Measurements from ENCODE around the gene RIN3. TPM values are rescaled to one million over a fixed set of nuclear protein-coding genes. Genes with fewer than 3 reads are reported as not detected.

RIN3 gene
- total and polyA plus RNA-seq, 2 of the 4 experiments (the other 2 are of a cell fraction): 2.5 to 11.1 TPM

DNA sequence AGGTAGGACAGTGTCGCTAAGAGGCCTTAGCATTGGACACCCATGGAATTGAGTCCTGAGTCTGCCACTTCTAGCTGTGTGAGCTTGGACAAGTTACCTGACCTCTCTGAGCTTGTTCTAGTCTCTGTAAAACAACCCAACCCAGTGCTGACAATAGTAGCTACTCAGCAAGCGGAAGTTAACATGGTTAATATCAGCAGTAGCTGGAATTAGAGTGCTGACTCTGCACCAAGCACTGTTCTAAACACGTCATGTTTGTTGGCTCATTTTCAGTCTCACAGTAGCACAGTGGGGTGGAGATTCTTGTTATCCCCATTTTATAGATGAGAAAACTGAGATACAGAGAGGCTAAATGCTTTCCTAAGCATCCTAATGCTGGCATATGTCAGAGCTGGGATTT is 47.5 kb upstream of the RIN3 start:
- dilution Hi-C loops (cut with HindIII; ENCODE audit: low sequenced_read_pairs, unreplicated experiment) (no loop called here), in situ Hi-C loops (cut with MboI; ENCODE audit: low sequenced_read_pairs) (no loop called here), intact Hi-C loops (cut with micrococcal nuclease) (no loop called here)
- no peak overlapping the region for H3K27ac ChIP-seq (ENCODE audit: insufficient read depth, low read length)
- no peak overlapping the region for H3K23ac ChIP-seq (ENCODE audit: low read depth, low read length)
- no peaks in the 10 kb centered on the region for H3K27me3 ChIP-seq (ENCODE audit: control insufficient read depth, insufficient read depth, low read length)
- H4K91ac ChIP-seq (ENCODE audit: insufficient read depth, low read depth, low read length): no peak overlapping the region
- no peak overlapping the region for H2BK120ac ChIP-seq (ENCODE audit: low read depth, low read length)
- H3K79me1 ChIP-seq (ENCODE audit: low read depth in 1 of 2, low read length in 2 of 2): no peaks in the 10 kb centered on the region
- H2BK5ac ChIP-seq (ENCODE audit: low read depth, low read length, poor library complexity, severe bottlenecking): no peak overlapping the region
- no peak overlapping the region for H3K18ac ChIP-seq (ENCODE audit: low read depth, low read length)
- H4K5ac ChIP-seq (ENCODE audit: low read depth, low read length): no peak overlapping the region
- peaks cover 2% of the 10 kb centered on the region; the same call in 1 of the 2 replicates for H3K9me3 ChIP-seq (ENCODE audit: control insufficient read depth, insufficient read depth, low read length)
- no peak overlapping the region for H3K4me2 ChIP-seq (ENCODE audit: low read depth, low read length)
- ChIA-PET CTCF (no interaction called here), POLR2A (ENCODE audit: unreplicated experiment) (no interaction called here)
- TF ChIP-seq, protein P1, sequence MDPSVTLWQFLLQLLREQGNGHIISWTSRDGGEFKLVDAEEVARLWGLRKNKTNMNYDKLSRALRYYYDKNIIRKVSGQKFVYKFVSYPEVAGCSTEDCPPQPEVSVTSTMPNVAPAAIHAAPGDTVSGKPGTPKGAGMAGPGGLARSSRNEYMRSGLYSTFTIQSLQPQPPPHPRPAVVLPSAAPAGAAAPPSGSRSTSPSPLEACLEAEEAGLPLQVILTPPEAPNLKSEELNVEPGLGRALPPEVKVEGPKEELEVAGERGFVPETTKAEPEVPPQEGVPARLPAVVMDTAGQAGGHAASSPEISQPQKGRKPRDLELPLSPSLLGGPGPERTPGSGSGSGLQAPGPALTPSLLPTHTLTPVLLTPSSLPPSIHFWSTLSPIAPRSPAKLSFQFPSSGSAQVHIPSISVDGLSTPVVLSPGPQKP (IDR thresholded peaks at IDR 0.05; ENCODE audit: borderline replicate concordance, low read depth, low read length): no peak
- no peak for TF ChIP-seq CHD1 (IDR thresholded peaks at IDR 0.05; ENCODE audit: low read depth, low read length)
- TF ChIP-seq MXI1 (IDR thresholded peaks at IDR 0.05; ENCODE audit: borderline replicate concordance, low read depth, low read length): no peak
- TF ChIP-seq CEBPB (IDR thresholded peaks at IDR 0.05; ENCODE audit: low read depth, low read length): no peak
- TF ChIP-seq, protein P2, sequence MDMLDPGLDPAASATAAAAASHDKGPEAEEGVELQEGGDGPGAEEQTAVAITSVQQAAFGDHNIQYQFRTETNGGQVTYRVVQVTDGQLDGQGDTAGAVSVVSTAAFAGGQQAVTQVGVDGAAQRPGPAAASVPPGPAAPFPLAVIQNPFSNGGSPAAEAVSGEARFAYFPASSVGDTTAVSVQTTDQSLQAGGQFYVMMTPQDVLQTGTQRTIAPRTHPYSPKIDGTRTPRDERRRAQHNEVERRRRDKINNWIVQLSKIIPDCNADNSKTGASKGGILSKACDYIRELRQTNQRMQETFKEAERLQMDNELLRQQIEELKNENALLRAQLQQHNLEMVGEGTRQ (IDR thresholded peaks at IDR 0.05; ENCODE audit: low read depth, low read length): no peak
- TF ChIP-seq MAFK (IDR thresholded peaks at IDR 0.05; ENCODE audit: low read depth, low read length): no peak
- no peak for TF ChIP-seq RFX5 (IDR thresholded peaks at IDR 0.05; ENCODE audit: low read depth, low read length)
- no peak for TF ChIP-seq RAD21 (IDR thresholded peaks at IDR 0.05; ENCODE audit: low read length)
- no peak for TF ChIP-seq POLR2A (IDR thresholded peaks at IDR 0.05; ENCODE audit: low read depth, low read length)
- TF ChIP-seq MAZ (IDR thresholded peaks at IDR 0.05; ENCODE audit: borderline replicate concordance, low read depth, low read length): no peak
- no peak for TF ChIP-seq BHLHE40 (IDR thresholded peaks at IDR 0.05; ENCODE audit: low read depth, low read length)
- no peak for TF ChIP-seq FOS (IDR thresholded peaks at IDR 0.05; ENCODE audit: low read depth, low read length)
- TF ChIP-seq SMC3 (IDR thresholded peaks at IDR 0.05; ENCODE audit: low read depth, low read length): no peak
- no peak for TF ChIP-seq NFE2L2 (IDR thresholded peaks at IDR 0.05; ENCODE audit: low read depth, low read length)
- TF ChIP-seq RCOR1 (IDR thresholded peaks at IDR 0.05; ENCODE audit: insufficient replicate concordance, low read length): no peak
- TF ChIP-seq, protein P3, sequence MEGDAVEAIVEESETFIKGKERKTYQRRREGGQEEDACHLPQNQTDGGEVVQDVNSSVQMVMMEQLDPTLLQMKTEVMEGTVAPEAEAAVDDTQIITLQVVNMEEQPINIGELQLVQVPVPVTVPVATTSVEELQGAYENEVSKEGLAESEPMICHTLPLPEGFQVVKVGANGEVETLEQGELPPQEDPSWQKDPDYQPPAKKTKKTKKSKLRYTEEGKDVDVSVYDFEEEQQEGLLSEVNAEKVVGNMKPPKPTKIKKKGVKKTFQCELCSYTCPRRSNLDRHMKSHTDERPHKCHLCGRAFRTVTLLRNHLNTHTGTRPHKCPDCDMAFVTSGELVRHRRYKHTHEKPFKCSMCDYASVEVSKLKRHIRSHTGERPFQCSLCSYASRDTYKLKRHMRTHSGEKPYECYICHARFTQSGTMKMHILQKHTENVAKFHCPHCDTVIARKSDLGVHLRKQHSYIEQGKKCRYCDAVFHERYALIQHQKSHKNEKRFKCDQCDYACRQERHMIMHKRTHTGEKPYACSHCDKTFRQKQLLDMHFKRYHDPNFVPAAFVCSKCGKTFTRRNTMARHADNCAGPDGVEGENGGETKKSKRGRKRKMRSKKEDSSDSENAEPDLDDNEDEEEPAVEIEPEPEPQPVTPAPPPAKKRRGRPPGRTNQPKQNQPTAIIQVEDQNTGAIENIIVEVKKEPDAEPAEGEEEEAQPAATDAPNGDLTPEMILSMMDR (conservative IDR thresholded peaks at IDR 0.05; ENCODE audit: low read depth, low read length): no peak
- no peak overlapping the region for H3K14ac ChIP-seq (replicated peaks; ENCODE audit: low read depth, low read length)
- no peak for ATAC-seq (ENCODE audit: low read depth)
- no CpG with 5 or more reads among the region's 3 CpGs for WGBS, 2 experiments (ENCODE audit: extremely low coverage in 2 of 2, insufficient read length in 1 of 2)
- no peak overlapping the region for H3K56ac ChIP-seq (ENCODE audit: extremely low read depth, insufficient read depth, low read length)
- H3K9me1 ChIP-seq (ENCODE audit: insufficient read depth, low read length): peaks cover 10% of the 10 kb centered on the region
- DNase-seq: no peak
- H2BK20ac ChIP-seq (ENCODE audit: low read depth, low read length): no peak overlapping the region
- H3K36me3 ChIP-seq (ENCODE audit: control insufficient read depth, insufficient read depth, low read length): no peaks in the 10 kb centered on the region
- H3K9ac ChIP-seq (ENCODE audit: low read depth, low read length): no peak overlapping the region
- no peak overlapping the region for H2BK15ac ChIP-seq (ENCODE audit: low read depth, low read length)
- no peak overlapping the region for H4K8ac ChIP-seq (ENCODE audit: low read depth in 2 of 2, low read length in 2 of 2)
- H3K4me3 ChIP-seq (ENCODE audit: insufficient read depth, low read depth, low read length): no peak overlapping the region
- H3K4ac ChIP-seq (ENCODE audit: low read depth, low read length): no peak overlapping the region
- peaks cover 2% of the 10 kb centered on the region for H3K4me1 ChIP-seq (ENCODE audit: control insufficient read depth, insufficient read depth, low read length)
- no peaks in the 10 kb centered on the region for H4K20me1 ChIP-seq (ENCODE audit: insufficient read depth, low read length)
- H2AK9ac ChIP-seq (replicated peaks; ENCODE audit: low read depth, low read length, poor library complexity): no peak overlapping the region
- no TSS peak for BruUV-seq (replicated peaks)
- H2AFZ ChIP-seq (replicated peaks; ENCODE audit: low read length, poor library complexity): no peak overlapping the region
- no peak overlapping the region for H2AK5ac ChIP-seq (ENCODE audit: low read depth, low read length)
